ENCODE measurements around the gene ZNF557.
"Not testable (repeated sequence)": the region's sequence is repeated elsewhere in the genome, so short reads cannot be mapped to it uniquely, and the experiment has no call there.

Gene ZNF557

GRCh38 chr19:7040079-7040478 lies 29.4 kb upstream of the ZNF557 start, which contains the start of gene MBD3L4:
TSS of gene MBD3L4 (minus strand) at chr19:7040179. CDS start at chr19:7040144, 35 bp downstream.
- not testable (repeated sequence) for H3K79me1 ChIP-seq (ENCODE audit: low read length); H3K18ac ChIP-seq (ENCODE audit: low read length); H4K91ac ChIP-seq (ENCODE audit: low read depth, low read length); H2AFZ ChIP-seq (ENCODE audit: insufficient read depth, low read length, poor library complexity); H3K9me3 ChIP-seq (ENCODE audit: insufficient read depth, low read depth, low read length); H3K4me1 ChIP-seq (ENCODE audit: control insufficient read depth in 1 of 2, insufficient read depth in 2 of 2, low read length in 2 of 2); H3K27ac ChIP-seq (ENCODE audit: low read depth, low read length); H3K27me3 ChIP-seq (ENCODE audit: insufficient read depth, low read length); H3K79me2 ChIP-seq (ENCODE audit: control insufficient read depth, insufficient read depth, low read length, poor library complexity); H3K14ac ChIP-seq (ENCODE audit: low read length); H3K36me3 ChIP-seq (ENCODE audit: control insufficient read depth in 1 of 2, insufficient read depth in 2 of 2, low read length in 2 of 2); H2BK5ac ChIP-seq (ENCODE audit: low read depth, low read length, poor library complexity); DNase-seq; H2BK120ac ChIP-seq (ENCODE audit: insufficient read depth, low read length, poor library complexity); H3K9ac ChIP-seq (ENCODE audit: low read length); H3K4ac ChIP-seq (ENCODE audit: low read depth, low read length); H2BK12ac ChIP-seq (ENCODE audit: low read length); H4K8ac ChIP-seq (ENCODE audit: low read depth, low read length); H3K4me2 ChIP-seq (ENCODE audit: low read length); H3K23ac ChIP-seq (ENCODE audit: low read length); H2AK5ac ChIP-seq (ENCODE audit: low read length); H3K4me3 ChIP-seq (ENCODE audit: low read depth, low read length); H4K12ac ChIP-seq (ENCODE audit: low read depth, low read length)
- WGBS (ENCODE audit: extremely low coverage, insufficient coverage, insufficient read length): no CpG with 5 or more reads among the region's 9 CpGs

GRCh38 chr19:7041563-7041962 lies 27.9 kb upstream of the ZNF557 start:
- not testable (repeated sequence) for H3K36me3 ChIP-seq (ENCODE audit: control insufficient read depth in 1 of 2, insufficient read depth in 2 of 2, low read length in 2 of 2); H4K8ac ChIP-seq (ENCODE audit: low read depth, low read length); H2BK12ac ChIP-seq (ENCODE audit: low read length); H2BK120ac ChIP-seq (ENCODE audit: insufficient read depth, low read length, poor library complexity); H3K27me3 ChIP-seq (ENCODE audit: insufficient read depth, low read length); H3K4me2 ChIP-seq (ENCODE audit: low read length); H3K4me3 ChIP-seq (ENCODE audit: low read depth, low read length); H3K79me2 ChIP-seq (ENCODE audit: control insufficient read depth, insufficient read depth, low read length, poor library complexity); H2AK5ac ChIP-seq (ENCODE audit: low read length); H2BK5ac ChIP-seq (ENCODE audit: low read depth, low read length, poor library complexity); H3K9ac ChIP-seq (ENCODE audit: low read length); H3K79me1 ChIP-seq (ENCODE audit: low read length); H4K91ac ChIP-seq (ENCODE audit: low read depth, low read length); H3K27ac ChIP-seq (ENCODE audit: low read depth, low read length); H4K12ac ChIP-seq (ENCODE audit: low read depth, low read length); H3K9me3 ChIP-seq (ENCODE audit: insufficient read depth, low read depth, low read length); H3K4me1 ChIP-seq (ENCODE audit: control insufficient read depth in 1 of 2, insufficient read depth in 2 of 2, low read length in 2 of 2); H3K14ac ChIP-seq (ENCODE audit: low read length); H2AFZ ChIP-seq (ENCODE audit: insufficient read depth, low read length, poor library complexity); H3K4ac ChIP-seq (ENCODE audit: low read depth, low read length); H3K23ac ChIP-seq (ENCODE audit: low read length); H3K18ac ChIP-seq (ENCODE audit: low read length); DNase-seq
- no CpG with 5 or more reads among the region's 2 CpGs for WGBS (ENCODE audit: extremely low coverage, insufficient coverage, insufficient read length)

- H2BK12ac ChIP-seq (ENCODE audit: low read length): not testable (repeated sequence)
These were observed 20.5 kb upstream of the ZNF557 start, which contains the start of gene MBD3L2 for GRCh38 chr19:7049021-7049420. TSS of gene MBD3L2 (plus strand) at chr19:7049321. CDS start at chr19:7049374, 53 bp downstream.

GRCh38 chr19:7051421-7051820 lies 18.1 kb upstream of the ZNF557 start:
- H3K79me2 ChIP-seq (ENCODE audit: control insufficient read depth, insufficient read depth, low read length, poor library complexity); H2AFZ ChIP-seq (ENCODE audit: insufficient read depth, low read length, poor library complexity); H4K12ac ChIP-seq (ENCODE audit: low read depth, low read length); H3K9me3 ChIP-seq (ENCODE audit: insufficient read depth, low read depth, low read length); H2AK5ac ChIP-seq (ENCODE audit: low read length); H3K18ac ChIP-seq (ENCODE audit: low read length); H3K4me3 ChIP-seq (ENCODE audit: low read depth, low read length); H3K9ac ChIP-seq (ENCODE audit: low read length); H3K27ac ChIP-seq (ENCODE audit: low read depth, low read length); H3K27me3 ChIP-seq (ENCODE audit: insufficient read depth, low read length); H3K23ac ChIP-seq (ENCODE audit: low read length); H3K4me2 ChIP-seq (ENCODE audit: low read length); H3K4me1 ChIP-seq (ENCODE audit: control insufficient read depth in 1 of 2, insufficient read depth in 2 of 2, low read length in 2 of 2); H2BK120ac ChIP-seq (ENCODE audit: insufficient read depth, low read length, poor library complexity); H2BK12ac ChIP-seq (ENCODE audit: low read length); H4K8ac ChIP-seq (ENCODE audit: low read depth, low read length); DNase-seq; H3K4ac ChIP-seq (ENCODE audit: low read depth, low read length); H3K14ac ChIP-seq (ENCODE audit: low read length); H2BK5ac ChIP-seq (ENCODE audit: low read depth, low read length, poor library complexity); H3K36me3 ChIP-seq (ENCODE audit: control insufficient read depth in 1 of 2, insufficient read depth in 2 of 2, low read length in 2 of 2); H3K79me1 ChIP-seq (ENCODE audit: low read length); H4K91ac ChIP-seq (ENCODE audit: low read depth, low read length): not testable (repeated sequence)
- WGBS (ENCODE audit: extremely low coverage, insufficient coverage, insufficient read length): no CpG with 5 or more reads among the region's 5 CpGs

More at GRCh38 chr19:7049021-7049420, 20.5 kb upstream of the ZNF557 start, which contains the start of gene MBD3L2:
- H3K14ac ChIP-seq (ENCODE audit: low read length); H3K23ac ChIP-seq (ENCODE audit: low read length); H3K27me3 ChIP-seq (ENCODE audit: insufficient read depth, low read length); H2BK5ac ChIP-seq (ENCODE audit: low read depth, low read length, poor library complexity); H4K12ac ChIP-seq (ENCODE audit: low read depth, low read length); H2BK120ac ChIP-seq (ENCODE audit: insufficient read depth, low read length, poor library complexity); H3K79me1 ChIP-seq (ENCODE audit: low read length); DNase-seq; H4K8ac ChIP-seq (ENCODE audit: low read depth, low read length); H3K4me2 ChIP-seq (ENCODE audit: low read length); H3K9me3 ChIP-seq (ENCODE audit: insufficient read depth, low read depth, low read length); H3K4me1 ChIP-seq (ENCODE audit: control insufficient read depth in 1 of 2, insufficient read depth in 2 of 2, low read length in 2 of 2); H3K9ac ChIP-seq (ENCODE audit: low read length); H4K91ac ChIP-seq (ENCODE audit: low read depth, low read length); H3K18ac ChIP-seq (ENCODE audit: low read length); H2AFZ ChIP-seq (ENCODE audit: insufficient read depth, low read length, poor library complexity); H3K4me3 ChIP-seq (ENCODE audit: low read depth, low read length); H2AK5ac ChIP-seq (ENCODE audit: low read length); H3K4ac ChIP-seq (ENCODE audit: low read depth, low read length); H3K79me2 ChIP-seq (ENCODE audit: control insufficient read depth, insufficient read depth, low read length, poor library complexity); H3K27ac ChIP-seq (ENCODE audit: low read depth, low read length); H3K36me3 ChIP-seq (ENCODE audit: control insufficient read depth in 1 of 2, insufficient read depth in 2 of 2, low read length in 2 of 2): not testable (repeated sequence)
- WGBS (ENCODE audit: extremely low coverage, insufficient coverage, insufficient read length): no CpG with 5 or more reads among the region's 7 CpGs
